Sciatic nerve (tissue), 2 donors: ENCODE results near the gene EFNA5. TPM values are rescaled to one million over a fixed set of nuclear protein-coding genes. Genes with fewer than 3 reads are reported as not detected.

Experiments used
- ATAC-seq: fragments of 200-7000 bp; cut with Tn5 transposase; one replicate; pipeline ENCODE4 v1.9.1; 2020; ENCODE audit warnings: mild to moderate bottlenecking, moderate library complexity
- DNase-seq: peaks from one replicate; pipeline ENCODE4 v3.0.0-alpha.2; 2020; ENCODE audit warnings: low spot score
- intact Hi-C: fragments of 100-400 bp; cut with DNase I; formaldehyde crosslinking; loops from one replicate; pipeline ENCODE4 v1.14.2; 2022
- total RNA-seq: library from RNA; stranded (reverse); fragmentation: NEBNext Ultra II Directional; extraction: Animal tissue kit (Norgen Biotek cat#: 25700); gene quantifications from one replicate; pipeline ENCODE4 v1.2.1, GENCODE V29; 2021
- donor health status: DM: no; HTN: no; CAD: no.
- donor health status: DM: no; HTN: no; CAD: no.

The EFNA5 gene
- total RNA-seq, 1 donor from 2014 or later, result 18.5 TPM

- no peak for ATAC-seq
- no peak for DNase-seq
- intact Hi-C loops, result no loop called here
Measured at GRCh38 chr5:107378218-107378899, 292.4 kb downstream of the EFNA5 start.

GRCh38 chr5:107377277-107377609, 293.5 kb downstream of the EFNA5 start:
- ATAC-seq, result no peak
- intact Hi-C loops, result no loop called here
- DNase-seq, result no peak

GRCh38 chr5:107376546-107377276, 294.0 kb downstream of the EFNA5 start:
- intact Hi-C loops, result no loop called here
- ATAC-seq (no peak), DNase-seq (no peak)

- DNase-seq (no peak), ATAC-seq (no peak)
- intact Hi-C loops, result no loop called here
Measured at GRCh38 chr5:107373549-107374263, 297.0 kb downstream of the EFNA5 start.

GRCh38 chr5:107372723-107373450, 297.9 kb downstream of the EFNA5 start:
- ATAC-seq (no peak), DNase-seq (no peak)
- intact Hi-C loops, result no loop called here

- ATAC-seq, result peak; percentile 49
- intact Hi-C loops, result no loop called here
- DNase-seq, result no peak
Measured at GRCh38 chr5:107370396-107370968, 300.3 kb downstream of the EFNA5 start.

GRCh38 chr5:107369622-107370021, 301.1 kb downstream of the EFNA5 start:
- no peak for ATAC-seq

GRCh38 chr5:107368615-107369014, 302.1 kb downstream of the EFNA5 start:
- DNase-seq, result no peak
- intact Hi-C loops, result no loop called here
- ATAC-seq, result no peak

More at GRCh38 chr5:107369622-107370021, 301.1 kb downstream of the EFNA5 start:
- no peak for DNase-seq
- intact Hi-C loops, result no loop called here

GRCh38 chr5:107367939-107368338, 302.8 kb downstream of the EFNA5 start:
- DNase-seq (no peak), ATAC-seq (no peak)
- intact Hi-C loops, result no loop called here

- DNase-seq, result no peak
- intact Hi-C loops, result no loop called here
- ATAC-seq, result no peak
Measured at GRCh38 chr5:107367480-107367879, 303.3 kb downstream of the EFNA5 start.

- ATAC-seq, result no peak
- intact Hi-C loops, result no loop called here
- DNase-seq, result no peak
Measured at GRCh38 chr5:107365320-107366109, 305.2 kb downstream of the EFNA5 start.

GRCh38 chr5:107364443-107365319, 306.1 kb downstream of the EFNA5 start:
- intact Hi-C loops, result no loop called here
- DNase-seq (no peak), ATAC-seq (no peak)

GRCh38 chr5:107363768-107364167, 307.0 kb downstream of the EFNA5 start:
- ATAC-seq (no peak), DNase-seq (no peak)
- intact Hi-C loops, result no loop called here

GRCh38 chr5:107361945-107362344, 308.8 kb downstream of the EFNA5 start:
- ATAC-seq (peak; percentile 87), DNase-seq (no peak)

GRCh38 chr5:107359916-107360234, 310.9 kb downstream of the EFNA5 start:
- ATAC-seq (no peak), DNase-seq (no peak)
- intact Hi-C loops, result no loop called here

More at GRCh38 chr5:107361945-107362344, 308.8 kb downstream of the EFNA5 start:
- intact Hi-C loops, result no loop called here

- DNase-seq (no peak), ATAC-seq (no peak)
- intact Hi-C loops, result no loop called here
Measured at GRCh38 chr5:107359033-107359915, 311.5 kb downstream of the EFNA5 start.

GRCh38 chr5:107356891-107357290, 313.8 kb downstream of the EFNA5 start:
- no peak for DNase-seq
- ATAC-seq, result no peak
- intact Hi-C loops, result no loop called here
